ENCODE measurements around the gene RPS19BP1.

RPS19BP1 gene

DNA sequence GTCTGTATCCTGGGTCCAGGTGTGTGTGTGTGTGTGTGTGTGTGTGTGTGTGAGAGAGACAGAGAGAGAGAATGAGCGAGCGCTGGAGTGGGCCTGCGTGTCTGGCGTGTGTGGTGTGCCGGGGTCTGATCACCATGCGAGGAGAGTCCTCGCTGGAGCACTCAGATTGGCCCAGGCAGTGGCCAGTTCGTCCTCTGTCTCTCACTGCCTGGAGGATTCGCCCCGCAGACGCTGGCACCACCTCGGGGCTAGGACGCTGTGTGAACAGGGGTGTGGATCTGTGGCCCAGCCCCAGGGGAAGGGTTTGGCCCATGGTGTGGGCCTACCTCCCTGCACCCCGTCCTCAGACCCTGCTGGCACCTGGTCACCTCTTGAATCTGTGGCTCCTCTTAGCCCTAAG, 26.4 kb upstream of the RPS19BP1 start:
- H3K27me3 ChIP-seq = peaks cover 93% of the 10 kb centered on the region

DNA sequence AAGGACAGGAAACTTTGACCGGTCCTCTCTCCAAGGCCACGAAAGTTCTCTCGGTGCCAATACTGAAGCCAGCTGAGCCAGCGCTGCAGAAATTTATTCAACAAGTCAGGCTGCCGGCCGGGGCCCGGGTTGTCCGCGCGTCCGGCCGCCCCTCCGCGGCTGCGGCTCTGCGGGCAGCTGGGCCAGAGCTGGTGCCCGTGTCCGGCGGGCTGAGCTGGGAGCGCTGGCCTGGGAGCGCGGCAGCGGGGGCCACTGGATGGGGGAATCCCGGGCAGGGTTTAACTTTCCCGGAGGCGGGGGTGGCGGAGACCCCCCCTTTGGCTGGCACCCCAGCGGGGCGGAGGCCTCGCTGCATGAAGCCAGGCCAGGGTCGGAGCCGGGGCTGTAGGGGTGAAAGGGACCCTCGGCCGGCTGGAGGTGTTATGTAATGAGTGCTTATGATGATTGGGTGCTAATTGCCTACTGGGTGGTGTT, 25.7 kb upstream of the RPS19BP1 start:
- no peak for TF ChIP-seq CTCF (IDR thresholded peaks at IDR 0.05)
- H3K9me3 ChIP-seq = no peaks in the 10 kb centered on the region
- no peak overlapping the region for H3K4me3 ChIP-seq (ENCODE audit: low read depth in 1 of 2, low read length in 1 of 2)
- H3K27ac ChIP-seq = no peak overlapping the region
- peaks cover 97% of the 10 kb centered on the region for H3K27me3 ChIP-seq
- H3K36me3 ChIP-seq = no peaks in the 10 kb centered on the region
- no peaks in the 10 kb centered on the region for H3K4me1 ChIP-seq (ENCODE audit: control insufficient read depth in 1 of 2, insufficient read depth in 1 of 2, low read depth in 1 of 2, low read length in 1 of 2)

More for the DNA sequence above, 26.4 kb upstream of the RPS19BP1 start:
- Histone ChIP-seq H3K27ac (no peak overlapping the region), H3K4me1 (ENCODE audit: control insufficient read depth in 1 of 2, insufficient read depth in 1 of 2, low read depth in 1 of 2, low read length in 1 of 2) (no peaks in the 10 kb centered on the region), H3K4me3 (ENCODE audit: low read depth in 1 of 2, low read length in 1 of 2) (no peak overlapping the region), H3K36me3 (no peaks in the 10 kb centered on the region), H3K9me3 (no peaks in the 10 kb centered on the region)
- TF ChIP-seq CTCF (IDR thresholded peaks at IDR 0.05) = no peak

- Histone ChIP-seq H3K27ac (no peak overlapping the region), H3K36me3 (no peaks in the 10 kb centered on the region), H3K27me3 (peaks cover 97% of the 10 kb centered on the region), H3K4me3 (ENCODE audit: low read depth in 1 of 2, low read length in 1 of 2) (no peak overlapping the region), H3K9me3 (no peaks in the 10 kb centered on the region), H3K4me1 (ENCODE audit: control insufficient read depth in 1 of 2, insufficient read depth in 1 of 2, low read depth in 1 of 2, low read length in 1 of 2) (no peaks in the 10 kb centered on the region)
- TF ChIP-seq CTCF (IDR thresholded peaks at IDR 0.05) = no peak
These were observed 24.7 kb upstream of the RPS19BP1 start for GRCh38 chr22:39556970-39557841.

GRCh38 chr22:39554151-39554550, 21.6 kb upstream of the RPS19BP1 start:
- no peak overlapping the region for H3K27ac ChIP-seq
- no peaks in the 10 kb centered on the region for H3K4me1 ChIP-seq (ENCODE audit: control insufficient read depth in 1 of 2, insufficient read depth in 1 of 2, low read depth in 1 of 2, low read length in 1 of 2)
- no peaks in the 10 kb centered on the region for H3K36me3 ChIP-seq
- peaks cover 99% of the 10 kb centered on the region for H3K27me3 ChIP-seq
- no peak overlapping the region for H3K4me3 ChIP-seq (ENCODE audit: low read depth in 1 of 2, low read length in 1 of 2)
- no peak for TF ChIP-seq CTCF (IDR thresholded peaks at IDR 0.05)
- H3K9me3 ChIP-seq = no peaks in the 10 kb centered on the region

DNA sequence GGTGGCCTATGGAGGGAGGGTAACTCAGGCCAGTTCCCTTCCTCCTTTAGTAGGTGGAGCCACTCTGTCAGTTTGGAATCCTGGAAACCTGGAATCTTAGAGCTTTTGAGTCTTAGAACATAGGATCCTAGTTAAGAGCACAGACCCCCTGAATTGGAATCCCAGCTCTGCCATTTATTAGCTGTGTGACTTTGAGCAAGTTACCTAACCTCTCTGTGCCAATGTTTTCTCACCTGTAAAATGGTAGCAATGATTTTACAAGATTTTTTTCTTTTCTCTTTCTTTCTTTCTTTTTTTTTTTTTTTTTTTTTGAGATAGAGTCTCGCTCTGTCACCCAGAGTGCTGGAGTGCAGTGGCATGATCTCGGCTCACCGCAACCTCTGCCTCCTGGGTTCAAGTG, 20.9 kb upstream of the RPS19BP1 start:
- H3K27me3 ChIP-seq = peaks cover 98% of the 10 kb centered on the region

More for the DNA sequence above, 20.9 kb upstream of the RPS19BP1 start:
- no peak overlapping the region for H3K27ac ChIP-seq
- no peaks in the 10 kb centered on the region for H3K4me1 ChIP-seq (ENCODE audit: control insufficient read depth in 1 of 2, insufficient read depth in 1 of 2, low read depth in 1 of 2, low read length in 1 of 2)
- no peaks in the 10 kb centered on the region for H3K36me3 ChIP-seq
- no peak overlapping the region for H3K4me3 ChIP-seq (ENCODE audit: low read depth in 1 of 2, low read length in 1 of 2)
- no peak for TF ChIP-seq CTCF (IDR thresholded peaks at IDR 0.05)
- no peaks in the 10 kb centered on the region for H3K9me3 ChIP-seq
